HEK293 (cell line): Measurements from ENCODE around the gene CHD2.

Source experiments
- HOXA7 ChIP-seq: sonication (generic); formaldehyde crosslinking; IDR thresholded peaks from 2 replicates; pipeline ENCODE4 v1.8.1; 2022; ENCODE audit warnings: missing genetic modification reagents, borderline replicate concordance
- KLF10 ChIP-seq: fragments of 450-650 bp; IDR thresholded peaks from 2 replicates; pipeline ENCODE4 v1.5.1; 2018; ENCODE audit warnings: missing biosample characterization, mild to moderate bottlenecking, missing genetic modification characterization
- KLF8 ChIP-seq: fragments of 450-650 bp; formaldehyde crosslinking; IDR thresholded peaks from 2 replicates; pipeline ENCODE4 v1.5.1; 2016; ENCODE audit warnings: missing biosample characterization, missing genetic modification characterization
- OSR2 ChIP-seq: fragments of 450-650 bp; formaldehyde crosslinking; IDR thresholded peaks from 2 replicates; pipeline ENCODE4 v1.5.1; 2016; ENCODE audit warnings: missing biosample characterization, missing genetic modification characterization
- PRDM1 ChIP-seq: fragments of 450-650 bp; formaldehyde crosslinking; IDR thresholded peaks from 2 replicates; pipeline ENCODE4; 2016; ENCODE audit warnings: missing biosample characterization, missing genetic modification characterization
- SCRT1 ChIP-seq: fragments of 450-650 bp; formaldehyde crosslinking; IDR thresholded peaks from 2 replicates; pipeline ENCODE4 v1.5.1; 2016; ENCODE audit warnings: missing biosample characterization, missing genetic modification characterization, borderline replicate concordance
- ZBTB1 ChIP-seq: fragments of 450-650 bp; formaldehyde crosslinking; IDR thresholded peaks from 2 replicates; pipeline ENCODE4 v1.5.1; 2016; ENCODE audit warnings: missing biosample characterization, missing genetic modification characterization
- ZNF146 ChIP-seq: fragments of 450-650 bp; formaldehyde crosslinking; IDR thresholded peaks from 2 replicates; pipeline ENCODE4 v1.5.1; 2016; ENCODE audit warnings: missing biosample characterization, missing genetic modification characterization
- ZNF169 ChIP-seq: fragments of 450-650 bp; formaldehyde crosslinking; IDR thresholded peaks from 2 replicates; pipeline ENCODE4 v1.5.1; 2016; ENCODE audit warnings: missing biosample characterization, missing genetic modification characterization
- ZNF184 ChIP-seq: fragments of 450-650 bp; IDR thresholded peaks from 2 replicates; pipeline ENCODE4 v1.5.1; 2018; ENCODE audit warnings: missing biosample characterization, mild to moderate bottlenecking, missing genetic modification characterization
- ZNF221 ChIP-seq: fragments of 450-650 bp; formaldehyde crosslinking; IDR thresholded peaks from 2 replicates; pipeline ENCODE4 v1.5.1; 2017; ENCODE audit warnings: missing biosample characterization, missing genetic modification characterization, borderline replicate concordance
- ZNF223 ChIP-seq: fragments of 450-650 bp; formaldehyde crosslinking; IDR thresholded peaks from 2 replicates; pipeline ENCODE4 v1.5.1; 2016; ENCODE audit warnings: missing biosample characterization, missing genetic modification characterization
- ZNF311 ChIP-seq: fragments of 450-650 bp; formaldehyde crosslinking; IDR thresholded peaks from 2 replicates; pipeline ENCODE4 v1.5.1; 2017; ENCODE audit warnings: missing biosample characterization, missing genetic modification characterization, borderline replicate concordance
- ZNF341 ChIP-seq: fragments of 450-650 bp; formaldehyde crosslinking; IDR thresholded peaks from 2 replicates; pipeline ENCODE4; 2016; ENCODE audit warnings: low read depth, missing biosample characterization, missing genetic modification characterization
- ZNF560 ChIP-seq: fragments of 450-650 bp; formaldehyde crosslinking; IDR thresholded peaks from 2 replicates; pipeline ENCODE4 v1.5.1; 2017; ENCODE audit warnings: missing biosample characterization, missing genetic modification characterization, borderline replicate concordance
- ZNF596 ChIP-seq: fragments of 450-650 bp; IDR thresholded peaks from 2 replicates; pipeline ENCODE4 v1.5.0; 2018; ENCODE audit warnings: missing biosample characterization, mild to moderate bottlenecking, missing genetic modification characterization, moderate library complexity
- ZNF624 ChIP-seq: fragments of 450-650 bp; formaldehyde crosslinking; IDR thresholded peaks from 2 replicates; pipeline ENCODE4 v1.5.1; 2017; ENCODE audit warnings: missing biosample characterization, missing genetic modification characterization
- ZNF843 ChIP-seq: fragments of 450-650 bp; formaldehyde crosslinking; IDR thresholded peaks from 2 replicates; pipeline ENCODE4 v1.5.1; 2016; ENCODE audit warnings: missing biosample characterization, missing genetic modification characterization
- TF ChIP-seq, protein P1 (sequence below): fragments of 450-650 bp; formaldehyde crosslinking; IDR thresholded peaks from 2 replicates; pipeline ENCODE4 v1.5.1; 2016; ENCODE audit warnings: missing biosample characterization, missing genetic modification characterization
- TF ChIP-seq, protein P2 (sequence below): fragments of 450-650 bp; formaldehyde crosslinking; IDR thresholded peaks from 2 replicates; pipeline ENCODE4 v1.5.1; 2016; ENCODE audit warnings: missing biosample characterization, missing genetic modification characterization, low read depth
- TF ChIP-seq, protein P3 (sequence below): fragments of 450-650 bp; formaldehyde crosslinking; IDR thresholded peaks from 2 replicates; pipeline ENCODE4 v1.5.1; 2016; ENCODE audit warnings: missing biosample characterization, missing genetic modification characterization
- TF ChIP-seq, protein P4 (sequence below): fragments of 450-650 bp; formaldehyde crosslinking; IDR thresholded peaks from 2 replicates; pipeline ENCODE4 v1.5.1; 2017; ENCODE audit warnings: missing biosample characterization, missing genetic modification characterization
- TF ChIP-seq, protein P5 (sequence below): fragments of 450-650 bp; formaldehyde crosslinking; IDR thresholded peaks from 2 replicates; pipeline ENCODE4 v1.5.1; 2016; ENCODE audit warnings: missing biosample characterization, missing genetic modification characterization, borderline replicate concordance
- TF ChIP-seq, protein P6 (sequence below): fragments of 450-650 bp; formaldehyde crosslinking; IDR thresholded peaks from 2 replicates; pipeline ENCODE4 v1.5.1; 2016; ENCODE audit warnings: missing biosample characterization, missing genetic modification characterization

CHD2 gene

DNA sequence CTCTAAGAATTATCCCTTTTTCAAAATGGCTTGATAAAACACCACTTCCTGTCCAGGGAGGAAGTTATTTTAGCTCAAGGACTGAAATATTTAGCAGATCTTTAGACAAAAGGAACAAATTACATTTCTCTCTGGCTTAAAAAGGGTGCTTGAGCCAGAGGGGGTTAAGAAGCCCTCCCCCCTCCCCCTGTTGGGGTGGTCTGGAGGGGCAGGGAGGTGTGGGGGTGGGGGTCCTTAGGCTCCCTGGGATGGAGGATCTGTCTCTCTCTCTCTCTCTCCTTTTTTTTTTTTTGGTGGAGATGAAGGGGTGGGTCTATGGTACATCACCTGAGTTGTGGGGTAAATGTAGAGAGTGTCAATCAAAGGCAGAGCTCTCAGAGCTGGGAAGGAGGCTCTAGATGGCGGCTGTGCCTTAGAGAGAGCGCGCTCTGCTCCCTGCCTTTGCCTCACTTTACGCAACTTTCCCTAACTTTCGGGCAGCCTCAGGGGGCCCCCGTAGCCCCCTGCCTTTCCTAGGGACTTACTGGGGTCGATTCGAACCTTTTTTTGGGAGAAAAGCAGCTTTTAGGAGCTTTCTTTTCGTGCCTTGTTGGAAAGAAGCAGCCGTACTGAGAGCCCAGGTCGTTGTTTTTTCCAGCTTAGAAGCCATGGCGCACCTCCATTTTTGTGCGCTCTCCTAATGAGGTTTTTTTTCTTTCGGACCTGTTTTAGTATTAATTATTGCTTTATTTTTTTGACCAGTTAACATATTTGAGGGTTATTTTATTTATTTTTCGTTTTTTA is at the start of gene CHD2 (continued):
- TF ChIP-seq, protein P1, sequence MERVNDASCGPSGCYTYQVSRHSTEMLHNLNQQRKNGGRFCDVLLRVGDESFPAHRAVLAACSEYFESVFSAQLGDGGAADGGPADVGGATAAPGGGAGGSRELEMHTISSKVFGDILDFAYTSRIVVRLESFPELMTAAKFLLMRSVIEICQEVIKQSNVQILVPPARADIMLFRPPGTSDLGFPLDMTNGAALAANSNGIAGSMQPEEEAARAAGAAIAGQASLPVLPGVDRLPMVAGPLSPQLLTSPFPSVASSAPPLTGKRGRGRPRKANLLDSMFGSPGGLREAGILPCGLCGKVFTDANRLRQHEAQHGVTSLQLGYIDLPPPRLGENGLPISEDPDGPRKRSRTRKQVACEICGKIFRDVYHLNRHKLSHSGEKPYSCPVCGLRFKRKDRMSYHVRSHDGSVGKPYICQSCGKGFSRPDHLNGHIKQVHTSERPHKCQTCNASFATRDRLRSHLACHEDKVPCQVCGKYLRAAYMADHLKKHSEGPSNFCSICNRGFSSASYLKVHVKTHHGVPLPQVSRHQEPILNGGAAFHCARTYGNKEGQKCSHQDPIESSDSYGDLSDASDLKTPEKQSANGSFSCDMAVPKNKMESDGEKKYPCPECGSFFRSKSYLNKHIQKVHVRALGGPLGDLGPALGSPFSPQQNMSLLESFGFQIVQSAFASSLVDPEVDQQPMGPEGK (tag by site-specific recombination), result peak; percentile 93
- no peak for TF ChIP-seq ZNF184
- TF ChIP-seq, protein P2, sequence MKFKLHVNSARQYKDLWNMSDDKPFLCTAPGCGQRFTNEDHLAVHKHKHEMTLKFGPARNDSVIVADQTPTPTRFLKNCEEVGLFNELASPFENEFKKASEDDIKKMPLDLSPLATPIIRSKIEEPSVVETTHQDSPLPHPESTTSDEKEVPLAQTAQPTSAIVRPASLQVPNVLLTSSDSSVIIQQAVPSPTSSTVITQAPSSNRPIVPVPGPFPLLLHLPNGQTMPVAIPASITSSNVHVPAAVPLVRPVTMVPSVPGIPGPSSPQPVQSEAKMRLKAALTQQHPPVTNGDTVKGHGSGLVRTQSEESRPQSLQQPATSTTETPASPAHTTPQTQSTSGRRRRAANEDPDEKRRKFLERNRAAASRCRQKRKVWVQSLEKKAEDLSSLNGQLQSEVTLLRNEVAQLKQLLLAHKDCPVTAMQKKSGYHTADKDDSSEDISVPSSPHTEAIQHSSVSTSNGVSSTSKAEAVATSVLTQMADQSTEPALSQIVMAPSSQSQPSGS, result no peak
- TF ChIP-seq ZBTB1, result no peak
- no peak for TF ChIP-seq ZNF223
- TF ChIP-seq ZNF311, result no peak
- peak; percentile 94 for TF ChIP-seq ZNF596 (tag by site-specific recombination)
- peak; percentile 54; the same call in 1 of the 2 replicates for TF ChIP-seq KLF8 (tag by site-specific recombination)
- no peak for TF ChIP-seq ZNF843 (tag by site-specific recombination)
- no peak for TF ChIP-seq HOXA7 (CRISPR knock-in tag)
- TF ChIP-seq, protein P3, sequence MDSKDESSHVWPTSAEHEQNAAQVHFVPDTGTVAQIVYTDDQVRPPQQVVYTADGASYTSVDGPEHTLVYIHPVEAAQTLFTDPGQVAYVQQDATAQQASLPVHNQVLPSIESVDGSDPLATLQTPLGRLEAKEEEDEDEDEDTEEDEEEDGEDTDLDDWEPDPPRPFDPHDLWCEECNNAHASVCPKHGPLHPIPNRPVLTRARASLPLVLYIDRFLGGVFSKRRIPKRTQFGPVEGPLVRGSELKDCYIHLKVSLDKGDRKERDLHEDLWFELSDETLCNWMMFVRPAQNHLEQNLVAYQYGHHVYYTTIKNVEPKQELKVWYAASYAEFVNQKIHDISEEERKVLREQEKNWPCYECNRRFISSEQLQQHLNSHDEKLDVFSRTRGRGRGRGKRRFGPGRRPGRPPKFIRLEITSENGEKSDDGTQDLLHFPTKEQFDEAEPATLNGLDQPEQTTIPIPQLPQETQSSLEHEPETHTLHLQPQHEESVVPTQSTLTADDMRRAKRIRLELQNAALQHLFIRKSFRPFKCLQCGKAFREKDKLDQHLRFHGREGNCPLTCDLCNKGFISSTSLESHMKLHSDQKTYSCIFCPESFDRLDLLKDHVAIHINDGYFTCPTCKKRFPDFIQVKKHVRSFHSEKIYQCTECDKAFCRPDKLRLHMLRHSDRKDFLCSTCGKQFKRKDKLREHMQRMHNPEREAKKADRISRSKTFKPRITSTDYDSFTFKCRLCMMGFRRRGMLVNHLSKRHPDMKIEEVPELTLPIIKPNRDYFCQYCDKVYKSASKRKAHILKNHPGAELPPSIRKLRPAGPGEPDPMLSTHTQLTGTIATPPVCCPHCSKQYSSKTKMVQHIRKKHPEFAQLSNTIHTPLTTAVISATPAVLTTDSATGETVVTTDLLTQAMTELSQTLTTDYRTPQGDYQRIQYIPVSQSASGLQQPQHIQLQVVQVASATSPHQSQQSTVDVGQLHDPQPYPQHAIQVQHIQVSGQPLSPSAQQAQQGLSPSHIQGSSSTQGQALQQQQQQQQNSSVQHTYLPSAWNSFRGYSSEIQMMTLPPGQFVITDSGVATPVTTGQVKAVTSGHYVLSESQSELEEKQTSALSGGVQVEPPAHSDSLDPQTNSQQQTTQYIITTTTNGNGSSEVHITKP (tag by site-specific recombination), result peak; percentile 77
- TF ChIP-seq, protein P4, sequence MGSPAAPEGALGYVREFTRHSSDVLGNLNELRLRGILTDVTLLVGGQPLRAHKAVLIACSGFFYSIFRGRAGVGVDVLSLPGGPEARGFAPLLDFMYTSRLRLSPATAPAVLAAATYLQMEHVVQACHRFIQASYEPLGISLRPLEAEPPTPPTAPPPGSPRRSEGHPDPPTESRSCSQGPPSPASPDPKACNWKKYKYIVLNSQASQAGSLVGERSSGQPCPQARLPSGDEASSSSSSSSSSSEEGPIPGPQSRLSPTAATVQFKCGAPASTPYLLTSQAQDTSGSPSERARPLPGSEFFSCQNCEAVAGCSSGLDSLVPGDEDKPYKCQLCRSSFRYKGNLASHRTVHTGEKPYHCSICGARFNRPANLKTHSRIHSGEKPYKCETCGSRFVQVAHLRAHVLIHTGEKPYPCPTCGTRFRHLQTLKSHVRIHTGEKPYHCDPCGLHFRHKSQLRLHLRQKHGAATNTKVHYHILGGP (tag by site-specific recombination), result no peak
- no peak for TF ChIP-seq ZNF146 (tag by site-specific recombination)
- no peak for TF ChIP-seq ZNF560
- no peak for TF ChIP-seq SCRT1 (tag by site-specific recombination)
- no peak for TF ChIP-seq ZNF624
- peak; percentile 90 for TF ChIP-seq PRDM1
- peak; percentile 40; the same call in 1 of the 2 replicates for TF ChIP-seq ZNF341
- no peak for TF ChIP-seq ZNF221 (tag by site-specific recombination)
- TF ChIP-seq, protein P5, sequence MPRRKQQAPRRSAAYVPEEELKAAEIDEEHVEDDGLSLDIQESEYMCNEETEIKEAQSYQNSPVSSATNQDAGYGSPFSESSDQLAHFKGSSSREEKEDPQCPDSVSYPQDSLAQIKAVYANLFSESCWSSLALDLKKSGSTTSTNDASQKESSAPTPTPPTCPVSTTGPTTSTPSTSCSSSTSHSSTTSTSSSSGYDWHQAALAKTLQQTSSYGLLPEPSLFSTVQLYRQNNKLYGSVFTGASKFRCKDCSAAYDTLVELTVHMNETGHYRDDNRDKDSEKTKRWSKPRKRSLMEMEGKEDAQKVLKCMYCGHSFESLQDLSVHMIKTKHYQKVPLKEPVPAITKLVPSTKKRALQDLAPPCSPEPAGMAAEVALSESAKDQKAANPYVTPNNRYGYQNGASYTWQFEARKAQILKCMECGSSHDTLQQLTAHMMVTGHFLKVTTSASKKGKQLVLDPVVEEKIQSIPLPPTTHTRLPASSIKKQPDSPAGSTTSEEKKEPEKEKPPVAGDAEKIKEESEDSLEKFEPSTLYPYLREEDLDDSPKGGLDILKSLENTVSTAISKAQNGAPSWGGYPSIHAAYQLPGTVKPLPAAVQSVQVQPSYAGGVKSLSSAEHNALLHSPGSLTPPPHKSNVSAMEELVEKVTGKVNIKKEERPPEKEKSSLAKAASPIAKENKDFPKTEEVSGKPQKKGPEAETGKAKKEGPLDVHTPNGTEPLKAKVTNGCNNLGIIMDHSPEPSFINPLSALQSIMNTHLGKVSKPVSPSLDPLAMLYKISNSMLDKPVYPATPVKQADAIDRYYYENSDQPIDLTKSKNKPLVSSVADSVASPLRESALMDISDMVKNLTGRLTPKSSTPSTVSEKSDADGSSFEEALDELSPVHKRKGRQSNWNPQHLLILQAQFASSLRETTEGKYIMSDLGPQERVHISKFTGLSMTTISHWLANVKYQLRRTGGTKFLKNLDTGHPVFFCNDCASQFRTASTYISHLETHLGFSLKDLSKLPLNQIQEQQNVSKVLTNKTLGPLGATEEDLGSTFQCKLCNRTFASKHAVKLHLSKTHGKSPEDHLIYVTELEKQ, result peak; percentile 82; the same call in 1 of the 2 replicates
- TF ChIP-seq ZNF169, result no peak
- TF ChIP-seq KLF10 (tag by site-specific recombination), result peak; percentile 34; the same call in 1 of the 2 replicates
- TF ChIP-seq, protein P6, sequence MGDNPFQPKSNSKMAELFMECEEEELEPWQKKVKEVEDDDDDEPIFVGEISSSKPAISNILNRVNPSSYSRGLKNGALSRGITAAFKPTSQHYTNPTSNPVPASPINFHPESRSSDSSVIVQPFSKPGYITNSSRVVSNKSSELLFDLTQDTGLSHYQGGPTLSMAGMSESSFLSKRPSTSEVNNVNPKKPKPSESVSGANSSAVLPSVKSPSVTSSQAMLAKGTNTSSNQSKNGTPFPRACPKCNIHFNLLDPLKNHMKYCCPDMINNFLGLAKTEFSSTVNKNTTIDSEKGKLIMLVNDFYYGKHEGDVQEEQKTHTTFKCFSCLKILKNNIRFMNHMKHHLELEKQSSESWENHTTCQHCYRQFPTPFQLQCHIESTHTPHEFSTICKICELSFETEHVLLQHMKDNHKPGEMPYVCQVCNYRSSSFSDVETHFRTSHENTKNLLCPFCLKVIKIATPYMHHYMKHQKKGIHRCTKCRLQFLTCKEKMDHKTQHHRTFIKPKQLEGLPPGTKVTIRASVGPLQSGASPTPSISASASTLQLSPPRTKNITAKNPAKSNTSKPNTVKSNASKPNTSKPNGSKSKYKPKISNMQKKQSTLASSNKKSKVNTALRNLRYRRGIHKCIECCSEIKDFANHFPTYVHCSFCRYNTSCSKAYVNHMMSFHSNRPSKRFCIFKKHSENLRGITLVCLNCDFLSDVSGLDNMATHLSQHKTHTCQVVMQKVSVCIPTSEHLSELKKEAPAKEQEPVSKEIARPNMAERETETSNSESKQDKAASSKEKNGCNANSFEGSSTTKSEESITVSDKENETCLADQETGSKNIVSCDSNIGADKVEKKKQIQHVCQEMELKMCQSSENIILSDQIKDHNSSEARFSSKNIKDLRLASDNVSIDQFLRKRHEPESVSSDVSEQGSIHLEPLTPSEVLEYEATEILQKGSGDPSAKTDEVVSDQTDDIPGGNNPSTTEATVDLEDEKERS (tag by site-specific recombination), result no peak
- TF ChIP-seq OSR2 (tag by site-specific recombination), result no peak
